GM18858 (cell line): ENCODE measurements around the gene MRAP2.
A peak's percentile ranks its signal among the peaks of the same experiment; 100 is the strongest.
"Not testable (repeated sequence)": the region's sequence is repeated elsewhere in the genome, so short reads cannot be mapped to it uniquely, and the experiment has no call there.

Experiments used
- ATAC-seq: cut with Tn5 transposase; IDR thresholded peaks from one replicate; pipeline ENCODE4 v1.9.1; 2021; ENCODE audit not compliant: unreplicated experiment

Gene MRAP2

DNA sequence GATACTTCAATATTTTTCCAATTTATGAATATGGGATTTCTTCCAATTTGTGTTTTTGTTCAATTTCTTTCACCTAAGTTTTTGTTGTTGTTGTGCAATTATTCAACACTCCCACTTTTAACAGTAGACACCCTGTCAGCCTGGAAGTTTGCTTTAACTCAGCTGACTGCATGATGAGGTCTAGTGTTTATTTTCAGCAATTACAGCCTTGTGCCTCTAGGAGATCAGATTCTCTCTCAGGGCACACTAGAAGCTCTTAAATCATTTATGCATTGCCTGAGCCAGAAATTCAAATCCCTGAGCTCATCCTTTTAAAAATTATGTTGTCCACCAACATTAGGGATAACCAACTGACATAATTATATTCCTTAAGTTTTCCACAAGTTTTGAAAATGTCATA is 85.7 kb downstream of the MRAP2 start:
- no peak for ATAC-seq

DNA sequence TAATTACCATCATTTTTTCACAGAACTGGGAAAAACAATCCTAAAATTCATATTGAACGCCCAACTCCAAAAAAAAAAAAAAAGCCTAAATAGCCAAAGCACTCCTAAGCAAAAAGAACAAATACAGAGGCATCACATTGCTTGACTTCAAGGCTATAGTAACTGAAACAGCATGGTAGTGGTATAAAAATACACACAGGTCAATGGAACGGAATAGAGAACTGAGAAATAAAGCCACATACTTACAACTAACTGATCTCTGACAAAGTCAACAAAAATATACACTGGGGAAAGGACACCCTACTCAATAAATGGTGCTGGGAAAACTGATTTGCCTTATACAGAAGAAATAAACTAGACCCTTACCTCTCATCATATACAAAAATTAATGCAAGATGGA is 89.6 kb downstream of the MRAP2 start:
- peak; percentile 48 for ATAC-seq

DNA sequence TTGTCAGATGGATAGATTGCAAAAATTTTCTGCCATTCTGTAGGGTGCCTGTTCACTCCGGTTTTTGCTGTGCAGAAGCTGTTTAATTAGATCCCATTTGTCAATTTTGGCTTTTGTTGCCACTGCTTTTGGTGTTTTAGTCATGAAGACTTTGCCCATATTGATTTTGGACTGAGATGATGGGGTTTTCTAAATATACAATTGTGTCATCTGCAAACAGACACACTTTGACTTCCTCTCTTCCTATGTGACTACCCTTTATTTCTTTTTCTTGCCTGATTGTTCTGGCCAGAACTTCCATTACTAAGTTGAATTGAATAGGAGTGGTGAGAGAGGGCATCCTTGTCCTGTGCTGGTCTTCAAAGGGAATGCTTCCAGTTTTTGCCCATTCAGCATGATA is 96.0 kb downstream of the MRAP2 start:
- ATAC-seq, result not testable (repeated sequence)

DNA sequence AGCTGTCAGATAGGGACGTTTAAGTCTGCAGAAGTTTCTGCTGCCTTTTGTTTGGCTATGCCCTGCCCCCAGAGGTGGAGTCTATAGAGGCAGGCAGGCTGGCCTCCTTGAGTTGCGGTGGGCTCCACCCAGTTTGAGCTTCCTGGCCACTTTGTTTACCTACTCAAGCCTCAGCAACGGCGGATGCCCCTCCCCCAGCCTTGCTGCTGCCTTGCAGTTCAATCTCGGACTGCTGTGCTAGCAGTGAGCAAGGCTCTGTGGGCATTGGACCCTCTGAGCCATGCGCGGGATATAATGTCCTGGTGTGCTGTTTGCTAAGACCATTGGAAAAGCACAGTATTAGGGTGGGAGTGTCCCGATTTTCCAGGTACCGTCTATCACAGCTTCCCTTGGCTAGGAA is 99.8 kb downstream of the MRAP2 start:
- not testable (repeated sequence) for ATAC-seq

DNA sequence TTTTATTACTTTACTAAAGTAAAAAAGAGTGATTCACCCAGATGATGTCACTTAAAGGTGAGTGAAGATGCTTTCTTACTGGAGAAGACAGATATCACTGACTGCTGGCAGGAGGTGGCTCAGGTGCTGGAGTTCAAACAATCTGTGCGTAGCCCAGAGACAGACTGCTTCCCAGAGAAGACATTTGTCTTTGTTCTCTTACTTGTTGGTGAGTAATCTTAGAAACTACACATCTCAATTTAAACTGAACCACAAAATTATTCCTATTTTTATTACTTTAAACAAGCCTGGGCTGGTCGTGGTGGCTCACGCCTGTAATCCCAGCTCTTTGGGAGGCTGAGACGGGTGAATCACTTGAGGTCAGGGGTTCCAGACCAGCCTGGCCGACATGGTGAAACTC is 101.7 kb downstream of the MRAP2 start:
- ATAC-seq, result no peak

DNA sequence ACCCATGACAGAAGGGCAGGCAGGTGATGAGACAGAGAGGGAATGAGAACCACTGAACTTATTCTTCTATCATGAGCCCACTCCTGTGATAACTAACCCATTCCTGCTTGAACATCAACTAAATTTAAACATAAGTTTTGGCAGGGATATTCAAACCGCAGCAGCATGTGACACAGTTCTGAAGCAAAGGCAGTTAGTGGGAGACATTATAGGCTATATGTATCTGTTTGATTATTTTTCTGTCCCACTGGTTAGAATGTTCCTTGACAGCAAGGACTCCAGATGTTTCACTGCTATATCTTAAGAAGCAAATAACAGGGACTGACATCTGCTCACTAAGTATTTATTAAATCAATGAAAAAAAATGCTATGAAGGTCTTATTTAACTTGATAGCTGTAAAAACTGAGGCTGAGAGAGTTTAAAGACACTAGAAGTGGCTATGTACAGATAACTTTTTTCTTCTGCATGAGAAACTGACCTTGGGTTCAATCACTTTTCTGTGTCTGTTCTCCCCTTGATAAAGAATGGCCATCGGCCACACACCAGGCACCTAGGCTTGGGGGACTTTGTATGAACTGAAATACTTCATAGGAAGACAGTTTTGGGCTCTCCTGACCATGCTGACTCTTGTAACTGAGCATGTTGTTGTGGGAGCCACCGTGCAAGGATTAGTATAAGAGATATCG is 102.9 kb downstream of the MRAP2 start:
- no peak for ATAC-seq

DNA sequence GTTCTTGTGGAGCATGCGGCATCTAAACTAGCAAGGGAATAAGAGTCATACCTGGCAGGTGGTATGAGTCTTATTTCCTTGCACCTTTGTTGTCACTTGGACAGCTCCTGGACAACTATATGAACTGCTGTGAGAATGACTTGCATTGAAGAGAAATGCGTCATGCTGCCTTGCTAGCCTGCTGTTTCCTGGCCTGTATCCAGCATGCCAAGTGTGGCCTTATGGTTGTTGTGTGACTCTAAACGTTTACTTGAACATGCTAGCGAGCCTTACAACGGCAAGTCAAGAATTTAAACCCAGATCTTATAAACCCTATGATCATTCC is 103.4 kb downstream of the MRAP2 start:
- no peak for ATAC-seq

DNA sequence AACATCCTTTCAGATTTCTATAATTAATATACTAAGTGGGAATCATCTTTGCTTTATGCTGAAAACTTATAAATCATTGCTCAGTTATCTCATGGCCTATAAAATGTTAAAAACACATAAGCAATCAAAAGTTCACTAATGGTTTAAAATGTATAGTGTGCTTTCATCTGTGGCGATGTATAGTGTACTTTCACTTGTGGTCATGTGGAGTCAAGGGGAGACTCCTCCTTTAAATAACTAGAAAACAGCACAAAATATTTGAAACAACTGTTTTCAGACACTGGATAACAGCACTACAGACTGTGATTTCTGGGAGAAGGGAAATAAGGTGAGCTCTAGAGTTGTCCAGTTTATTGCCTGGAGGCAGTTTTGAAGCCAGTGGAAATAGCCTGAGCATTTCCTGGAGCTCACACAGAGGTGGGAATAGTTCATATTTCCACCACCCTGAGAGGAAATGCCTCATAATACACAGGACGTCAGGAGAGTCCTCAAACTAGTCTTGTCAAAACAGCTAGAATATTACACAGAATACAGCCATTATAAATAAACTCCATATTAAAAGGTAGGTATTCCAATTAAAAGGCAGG is 104.5 kb downstream of the MRAP2 start:
- ATAC-seq, result no peak

DNA sequence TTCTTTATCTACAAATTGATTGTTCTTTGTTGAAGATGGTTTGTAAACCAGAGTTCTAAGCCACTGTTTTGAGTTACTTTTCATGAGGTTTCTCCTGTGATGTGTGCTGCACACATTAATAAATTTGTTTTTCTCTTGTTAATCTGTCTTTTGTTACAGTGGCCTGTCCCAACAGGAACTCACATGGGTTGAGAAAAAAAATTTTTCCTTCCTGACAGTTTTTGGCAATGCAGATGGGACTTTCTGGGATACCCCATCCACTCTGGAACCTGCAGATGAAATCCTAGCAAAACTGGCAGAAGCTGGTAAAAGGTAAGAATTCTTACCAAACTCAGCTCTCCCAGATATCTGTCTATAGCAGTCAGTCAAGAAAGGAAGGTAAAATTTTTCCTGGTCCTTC is 105.7 kb downstream of the MRAP2 start:
- no peak for ATAC-seq
